Ascending aorta (tissue), 2 donors: Measurements from ENCODE around the gene SPP2. TPM values are rescaled to one million over a fixed set of nuclear protein-coding genes. Genes with fewer than 3 reads are reported as not detected.

Experiments used
- DNase-seq, 2 donors: peaks; one replicate each; pipeline ENCODE4 v3.0.0-alpha.2; 2019; ENCODE audit warnings: low spot score in 2 of 2
- H3K27ac ChIP-seq, 2 donors: fragments of 200-600 bp; sonication (generic); one replicate each; pipeline ENCODE4 v1.5.1; 2016 to 2017; ENCODE audit warnings: mild to moderate bottlenecking in 1 of 2
- H3K27me3 ChIP-seq: fragments of 200-600 bp; sonication (generic); one replicate; pipeline ENCODE4 v1.5.1; 2017
- H3K36me3 ChIP-seq, 2 donors: fragments of 200-600 bp; sonication (generic); one replicate each; pipeline ENCODE4 v1.5.1; 2016
- H3K4me1 ChIP-seq, 2 donors: fragments of 200-600 bp; sonication (generic); one replicate each; pipeline ENCODE4 v1.5.1; 2016 to 2017; ENCODE audit warnings: mild to moderate bottlenecking in 1 of 2
- H3K4me3 ChIP-seq, 2 donors: fragments of 200-600 bp; sonication (generic); one replicate each; pipeline ENCODE4 v1.5.1; 2016 to 2017; ENCODE audit warnings: mild to moderate bottlenecking in 1 of 2
- H3K9me3 ChIP-seq, 2 donors: fragments of 200-600 bp; sonication (generic); one replicate each; pipeline ENCODE4 v1.5.1; 2016
- intact Hi-C: fragments of 100-400 bp; cut with DNase I; formaldehyde crosslinking; loops from one replicate; pipeline ENCODE4 v1.15.1; 2023
- total RNA-seq: library from RNA; depleted of rRNA; stranded (reverse); fragments of >200 nt; gene quantifications from one replicate; pipeline ENCODE4 v1.1.0, GENCODE V29; 2016
- TF ChIP-seq, protein P1 (sequence below), 3 experiments: fragments of 200-600 bp in 2 of 3; fragments of 450-650 bp in 1 of 3; sonication (generic) in 2 of 3; IDR thresholded peaks; one replicate each; pipeline ENCODE4 v1.5.1; 2016 to 2019; ENCODE audit warnings: antibody characterized with exemption in 3 of 3, mild to moderate bottlenecking in 1 of 3, moderate library complexity in 1 of 3

SPP2 gene
- total RNA-seq, 1 donor from 2014 or later = not detected

DNA sequence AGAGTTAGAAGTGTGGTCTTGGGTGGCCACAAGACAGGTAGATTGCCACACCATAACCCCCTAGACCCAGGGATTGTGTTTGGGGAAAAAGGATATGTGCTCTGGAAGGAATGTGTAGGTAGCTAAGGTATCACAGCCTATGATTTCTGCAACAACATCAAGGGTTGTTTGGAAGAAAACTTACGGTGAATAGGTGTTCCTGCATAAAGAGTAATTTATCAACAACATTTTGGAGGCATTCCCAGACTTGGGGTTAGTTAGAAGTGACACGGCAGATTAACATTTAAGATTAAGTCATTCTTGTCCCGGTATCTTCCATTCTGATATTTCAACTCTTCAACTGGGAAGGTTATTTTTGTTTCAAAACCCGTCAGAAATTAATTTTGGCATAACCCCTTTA lies 65.5 kb downstream of the SPP2 start:
- no peaks in the 10 kb centered on the region for H3K9me3 ChIP-seq
- TF ChIP-seq, protein P1, sequence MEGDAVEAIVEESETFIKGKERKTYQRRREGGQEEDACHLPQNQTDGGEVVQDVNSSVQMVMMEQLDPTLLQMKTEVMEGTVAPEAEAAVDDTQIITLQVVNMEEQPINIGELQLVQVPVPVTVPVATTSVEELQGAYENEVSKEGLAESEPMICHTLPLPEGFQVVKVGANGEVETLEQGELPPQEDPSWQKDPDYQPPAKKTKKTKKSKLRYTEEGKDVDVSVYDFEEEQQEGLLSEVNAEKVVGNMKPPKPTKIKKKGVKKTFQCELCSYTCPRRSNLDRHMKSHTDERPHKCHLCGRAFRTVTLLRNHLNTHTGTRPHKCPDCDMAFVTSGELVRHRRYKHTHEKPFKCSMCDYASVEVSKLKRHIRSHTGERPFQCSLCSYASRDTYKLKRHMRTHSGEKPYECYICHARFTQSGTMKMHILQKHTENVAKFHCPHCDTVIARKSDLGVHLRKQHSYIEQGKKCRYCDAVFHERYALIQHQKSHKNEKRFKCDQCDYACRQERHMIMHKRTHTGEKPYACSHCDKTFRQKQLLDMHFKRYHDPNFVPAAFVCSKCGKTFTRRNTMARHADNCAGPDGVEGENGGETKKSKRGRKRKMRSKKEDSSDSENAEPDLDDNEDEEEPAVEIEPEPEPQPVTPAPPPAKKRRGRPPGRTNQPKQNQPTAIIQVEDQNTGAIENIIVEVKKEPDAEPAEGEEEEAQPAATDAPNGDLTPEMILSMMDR (IDR thresholded peaks at IDR 0.05) = no peak
- H3K27me3 ChIP-seq = no peaks in the 10 kb centered on the region
- H3K27ac ChIP-seq = no peak overlapping the region
- DNase-seq = no peak
- no peaks in the 10 kb centered on the region for H3K36me3 ChIP-seq
- intact Hi-C loops = no loop called here
- H3K4me1 ChIP-seq = no peaks in the 10 kb centered on the region
- no peak overlapping the region for H3K4me3 ChIP-seq

DNA sequence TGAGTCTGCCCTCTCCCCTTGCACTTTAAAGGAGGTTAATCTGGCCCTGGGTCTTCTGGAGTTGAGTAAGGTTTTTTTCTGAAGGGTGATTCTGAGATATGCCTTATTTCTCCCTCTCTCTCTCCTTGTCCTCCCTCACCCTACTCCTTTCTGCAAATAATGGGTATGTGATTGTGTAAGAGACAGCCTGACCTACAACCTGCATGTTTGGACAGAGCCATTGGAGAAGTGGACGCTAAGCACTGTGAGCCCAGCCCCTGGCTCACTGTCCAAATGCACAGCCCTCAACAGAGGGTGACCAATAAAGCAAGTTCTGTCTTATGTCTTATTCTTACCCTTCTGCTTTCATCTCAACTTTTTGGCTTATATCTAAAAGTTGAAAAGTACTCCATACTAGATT lies 71.5 kb downstream of the SPP2 start:
- no peaks in the 10 kb centered on the region for H3K9me3 ChIP-seq
- no peaks in the 10 kb centered on the region for H3K27me3 ChIP-seq
- intact Hi-C loops = no loop called here
- TF ChIP-seq, protein P1 (IDR thresholded peaks at IDR 0.05) = no peak
- H3K27ac ChIP-seq = no peak overlapping the region
- H3K36me3 ChIP-seq = no peaks in the 10 kb centered on the region
- no peaks in the 10 kb centered on the region for H3K4me1 ChIP-seq
- no peak for DNase-seq
- H3K4me3 ChIP-seq = no peak overlapping the region

DNA sequence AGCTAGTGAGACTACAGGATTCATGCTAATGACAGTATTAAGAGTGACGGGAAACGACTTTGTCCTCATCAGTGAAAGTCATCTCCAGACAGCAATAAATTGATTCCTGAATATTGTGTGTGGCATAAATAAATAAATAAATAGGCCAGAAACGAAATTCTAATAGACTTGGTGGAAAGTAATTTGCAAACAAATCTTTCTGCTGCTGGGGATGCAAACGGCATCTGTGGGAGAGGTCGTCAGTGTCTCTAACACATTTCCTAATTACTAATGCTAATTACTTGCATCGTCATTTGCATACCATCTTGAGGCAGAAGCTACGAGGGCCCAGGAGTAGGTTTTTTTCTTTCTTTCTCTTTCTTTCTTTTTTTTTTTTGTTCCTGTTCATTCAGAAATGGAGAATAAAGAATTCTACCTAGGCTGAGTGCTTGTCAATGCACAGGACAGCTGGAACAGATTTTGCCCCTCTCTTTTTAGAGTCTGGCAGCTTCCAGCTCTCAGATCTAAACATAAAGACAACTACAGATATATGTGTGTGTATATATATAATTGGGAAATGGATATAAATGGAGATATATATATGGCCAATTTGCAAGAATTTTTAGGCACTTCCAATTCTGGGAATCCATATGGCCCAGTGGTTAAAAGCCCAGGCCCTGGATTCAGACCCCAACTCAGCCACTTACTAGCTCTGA lies 75.1 kb downstream of the SPP2 start:
- H3K27me3 ChIP-seq = no peaks in the 10 kb centered on the region
- intact Hi-C loops = no loop called here
- no peaks in the 10 kb centered on the region for H3K36me3 ChIP-seq
- no peak for DNase-seq
- no peak overlapping the region for H3K4me3 ChIP-seq
- H3K9me3 ChIP-seq = no peaks in the 10 kb centered on the region
- H3K27ac ChIP-seq = no peak overlapping the region
- TF ChIP-seq, protein P1 (IDR thresholded peaks at IDR 0.05) = no peak
- no peaks in the 10 kb centered on the region for H3K4me1 ChIP-seq

DNA sequence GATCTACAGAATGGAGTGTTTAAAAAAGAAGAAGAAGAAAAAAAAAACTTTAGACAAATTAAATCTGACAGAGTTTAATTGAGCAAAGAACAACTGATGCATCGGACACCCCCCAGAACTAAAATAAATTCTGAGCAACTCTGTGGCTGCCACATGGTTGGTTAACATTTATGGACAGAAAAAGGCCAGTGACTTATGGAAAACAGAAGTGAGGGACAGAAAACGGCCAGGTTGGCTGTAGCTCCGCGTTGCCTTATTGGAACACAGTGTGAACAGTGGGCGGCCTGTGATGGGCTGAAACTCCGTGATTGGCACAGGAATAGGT lies 75.6 kb downstream of the SPP2 start:
- Histone ChIP-seq H3K27ac (no peak overlapping the region), H3K36me3 (no peaks in the 10 kb centered on the region), H3K4me3 (no peak overlapping the region), H3K4me1 (no peaks in the 10 kb centered on the region), H3K27me3 (no peaks in the 10 kb centered on the region), H3K9me3 (no peaks in the 10 kb centered on the region)
- no peak for DNase-seq
- TF ChIP-seq, protein P1 (IDR thresholded peaks at IDR 0.05) = no peak
- intact Hi-C loops = no loop called here

Other genes starting within 250 kb of the SPP2 start
- gene HJURP, start 196.2 kb upstream of the SPP2 start, total RNA-seq = not detected
- gene TRPM8, start 133.3 kb upstream of the SPP2 start, total RNA-seq = not detected